Measurements from ENCODE around the gene UQCR10. TPM values are rescaled to one million over a fixed set of nuclear protein-coding genes. Genes with fewer than 3 reads are reported as not detected.

Gene UQCR10
- total RNA-seq, 1 experiment from 2014 or later, result 119 TPM

DNA sequence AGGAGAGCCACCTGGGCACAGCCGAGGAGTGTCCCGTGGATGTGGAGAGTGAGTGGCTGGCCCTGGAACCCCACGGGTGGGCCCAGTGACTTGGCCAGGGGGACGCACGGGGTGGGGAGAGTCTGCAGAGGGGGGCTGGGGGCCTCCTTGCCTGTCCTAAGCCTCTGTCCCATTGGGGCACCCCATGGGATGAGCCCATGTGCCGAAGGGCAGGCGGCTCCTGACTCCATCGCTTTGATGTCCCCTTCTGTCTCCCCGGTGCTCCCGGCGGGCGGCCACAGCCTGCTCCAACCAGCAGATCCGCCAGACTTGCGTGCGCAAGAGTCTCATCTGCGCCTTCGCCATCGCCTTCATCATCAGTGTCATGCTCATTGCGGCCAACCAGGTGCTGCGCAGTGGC, 38.0 kb upstream of the UQCR10 start:
- ChIA-PET CTCF (no interaction called here), POLR2A (ENCODE audit: low non-redundant PET) (no interaction called here)
- no peaks in the 10 kb centered on the region for H3K9me3 ChIP-seq (ENCODE audit: low read depth, low read length, poor library complexity, severe bottlenecking)
- no peak overlapping the region for H3K4me3 ChIP-seq (ENCODE audit: low read depth, low read length, poor library complexity, severe bottlenecking)
- no peaks in the 10 kb centered on the region for H3K27me3 ChIP-seq (replicated peaks; ENCODE audit: insufficient read depth, low read depth, low read length, poor library complexity)
- no peak overlapping the region for H3K27ac ChIP-seq (ENCODE audit: low read depth, low read length, poor library complexity, severe bottlenecking)
- peaks cover 14% of the 10 kb centered on the region for H3K4me1 ChIP-seq (ENCODE audit: insufficient read depth, low read length, poor library complexity, severe bottlenecking)
- DNase-seq (ENCODE audit: low spot score), result no peak
- intact Hi-C loops (cut with micrococcal nuclease; ENCODE audit: unreplicated experiment), result loop anchor here (5.0 kb wide), 1 partner anchor 358 kb away; no protein-coding TSS in a partner anchor
- H3K36me3 ChIP-seq (ENCODE audit: insufficient read depth, low read length, poor library complexity, severe bottlenecking), result no peaks in the 10 kb centered on the region
- BruUV-seq (replicated peaks), result no TSS peak
- TF ChIP-seq, protein P1, sequence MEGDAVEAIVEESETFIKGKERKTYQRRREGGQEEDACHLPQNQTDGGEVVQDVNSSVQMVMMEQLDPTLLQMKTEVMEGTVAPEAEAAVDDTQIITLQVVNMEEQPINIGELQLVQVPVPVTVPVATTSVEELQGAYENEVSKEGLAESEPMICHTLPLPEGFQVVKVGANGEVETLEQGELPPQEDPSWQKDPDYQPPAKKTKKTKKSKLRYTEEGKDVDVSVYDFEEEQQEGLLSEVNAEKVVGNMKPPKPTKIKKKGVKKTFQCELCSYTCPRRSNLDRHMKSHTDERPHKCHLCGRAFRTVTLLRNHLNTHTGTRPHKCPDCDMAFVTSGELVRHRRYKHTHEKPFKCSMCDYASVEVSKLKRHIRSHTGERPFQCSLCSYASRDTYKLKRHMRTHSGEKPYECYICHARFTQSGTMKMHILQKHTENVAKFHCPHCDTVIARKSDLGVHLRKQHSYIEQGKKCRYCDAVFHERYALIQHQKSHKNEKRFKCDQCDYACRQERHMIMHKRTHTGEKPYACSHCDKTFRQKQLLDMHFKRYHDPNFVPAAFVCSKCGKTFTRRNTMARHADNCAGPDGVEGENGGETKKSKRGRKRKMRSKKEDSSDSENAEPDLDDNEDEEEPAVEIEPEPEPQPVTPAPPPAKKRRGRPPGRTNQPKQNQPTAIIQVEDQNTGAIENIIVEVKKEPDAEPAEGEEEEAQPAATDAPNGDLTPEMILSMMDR (conservative IDR thresholded peaks at IDR 0.05; ENCODE audit: low read depth, low read length), result no peak
- TF ChIP-seq EZH2 (IDR thresholded peaks at IDR 0.05; ENCODE audit: borderline replicate concordance, low read depth, low read length, poor library complexity, severe bottlenecking), result no peak

DNA sequence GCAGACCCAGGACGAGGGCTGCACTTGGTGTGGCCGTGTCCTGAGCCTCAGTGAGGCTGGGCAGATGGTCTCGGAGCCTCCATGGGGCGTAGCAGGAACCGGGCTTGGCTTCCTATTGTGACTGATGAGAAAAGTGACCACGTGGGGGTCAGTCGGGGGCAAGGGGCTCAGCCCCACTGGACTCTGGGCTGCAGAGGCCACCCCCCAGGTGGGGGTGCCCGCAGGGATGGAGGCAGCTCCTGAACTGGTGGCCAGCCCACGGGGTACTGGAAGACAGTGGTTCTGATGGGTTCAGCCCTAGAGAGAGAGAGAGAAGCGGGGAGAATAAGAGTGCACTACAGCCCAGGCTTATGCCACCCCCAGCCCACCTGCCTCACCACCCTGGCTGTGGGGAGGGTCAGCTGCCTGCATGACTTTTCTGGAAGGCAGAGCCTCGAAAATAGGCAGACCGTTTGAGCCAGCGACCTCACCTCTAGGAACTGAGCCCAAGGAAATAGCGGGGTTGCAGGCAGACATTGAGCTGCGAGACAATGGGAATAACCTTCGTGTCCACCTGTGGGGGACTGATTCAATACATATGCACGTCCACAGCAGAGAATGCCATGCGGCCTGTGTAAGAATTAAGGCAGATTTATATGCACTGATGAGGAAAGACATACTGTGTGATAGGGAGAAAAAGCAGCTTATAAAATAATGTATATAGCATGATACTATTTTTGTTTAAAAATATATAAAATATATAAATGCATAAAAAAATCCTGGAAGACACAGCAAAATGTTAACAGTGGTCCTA, 35.9 kb upstream of the UQCR10 start:
- no peak for TF ChIP-seq EZH2 (IDR thresholded peaks at IDR 0.05; ENCODE audit: borderline replicate concordance, low read depth, low read length, poor library complexity, severe bottlenecking)
- TF ChIP-seq, protein P1 (conservative IDR thresholded peaks at IDR 0.05; ENCODE audit: low read depth, low read length), result no peak
- no peak overlapping the region for H3K27ac ChIP-seq (ENCODE audit: low read depth, low read length, poor library complexity, severe bottlenecking)
- no TSS peak for BruUV-seq (replicated peaks)
- POLR2A ChIA-PET (ENCODE audit: low non-redundant PET), result no interaction called here
- no peaks in the 10 kb centered on the region for H3K27me3 ChIP-seq (replicated peaks; ENCODE audit: insufficient read depth, low read depth, low read length, poor library complexity)
- H3K4me3 ChIP-seq (ENCODE audit: low read depth, low read length, poor library complexity, severe bottlenecking), result no peak overlapping the region
- peaks cover 15% of the 10 kb centered on the region for H3K4me1 ChIP-seq (ENCODE audit: insufficient read depth, low read length, poor library complexity, severe bottlenecking)
- DNase-seq (ENCODE audit: low spot score), result no peak
- H3K36me3 ChIP-seq (ENCODE audit: insufficient read depth, low read length, poor library complexity, severe bottlenecking), result no peaks in the 10 kb centered on the region
- intact Hi-C loops (cut with micrococcal nuclease; ENCODE audit: unreplicated experiment), result no loop called here
- CTCF ChIA-PET, result no interaction called here
- H3K9me3 ChIP-seq (ENCODE audit: low read depth, low read length, poor library complexity, severe bottlenecking), result no peaks in the 10 kb centered on the region

DNA sequence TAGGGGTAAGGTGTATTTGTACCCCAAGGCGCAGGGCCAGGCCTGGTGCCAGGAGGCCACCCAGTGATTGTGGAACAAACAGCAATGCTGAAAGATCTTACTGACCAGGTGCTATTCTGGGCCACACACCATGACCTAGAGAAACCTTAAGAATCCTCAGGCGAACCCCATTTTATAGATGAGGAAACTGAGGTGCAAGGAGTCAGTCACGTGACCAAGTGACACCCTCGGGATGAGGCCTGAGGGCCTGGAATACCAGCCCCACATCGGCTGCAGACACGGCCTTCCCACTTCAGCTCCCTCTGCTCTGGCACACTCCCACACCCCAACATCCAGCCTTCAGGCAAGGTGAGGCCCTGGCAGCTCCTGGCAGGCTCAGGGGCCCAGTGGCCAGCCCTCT, 34.3 kb upstream of the UQCR10 start:
- BruUV-seq (replicated peaks), result no TSS peak
- Histone ChIP-seq H3K27me3 (replicated peaks; ENCODE audit: insufficient read depth, low read depth, low read length, poor library complexity) (no peaks in the 10 kb centered on the region), H3K4me3 (ENCODE audit: low read depth, low read length, poor library complexity, severe bottlenecking) (no peak overlapping the region), H3K4me1 (ENCODE audit: insufficient read depth, low read length, poor library complexity, severe bottlenecking) (peaks cover 15% of the 10 kb centered on the region), H3K36me3 (ENCODE audit: insufficient read depth, low read length, poor library complexity, severe bottlenecking) (no peaks in the 10 kb centered on the region), H3K9me3 (ENCODE audit: low read depth, low read length, poor library complexity, severe bottlenecking) (no peaks in the 10 kb centered on the region), H3K27ac (ENCODE audit: low read depth, low read length, poor library complexity, severe bottlenecking) (no peak overlapping the region)
- POLR2A ChIA-PET (ENCODE audit: low non-redundant PET), result interaction anchor here (0.6 kb wide), 1 partner anchor 317 kb away, joined by 3 read pairs; no protein-coding TSS in a partner anchor
- no peak for DNase-seq (ENCODE audit: low spot score)
- CTCF ChIA-PET, result interaction anchor here (0.7 kb wide), 1 partner anchor 187 kb away, joined by 4 read pairs; no protein-coding TSS in a partner anchor
- no peak for TF ChIP-seq EZH2 (IDR thresholded peaks at IDR 0.05; ENCODE audit: borderline replicate concordance, low read depth, low read length, poor library complexity, severe bottlenecking)
- TF ChIP-seq, protein P1 (conservative IDR thresholded peaks at IDR 0.05; ENCODE audit: low read depth, low read length), result no peak
- intact Hi-C loops (cut with micrococcal nuclease; ENCODE audit: unreplicated experiment), result no loop called here
